Lung (tissue), 12 donors: ENCODE measurements around the gene ZNRD2. TPM values are rescaled to one million over a fixed set of nuclear protein-coding genes. Genes with fewer than 3 reads are reported as not detected.

Experiments used
- ATAC-seq: fragments of 200-7000 bp; cut with Tn5 transposase; one replicate; pipeline ENCODE4 v1.9.1; 2020; ENCODE audit warnings: moderate number of reproducible peaks; ENCODE audit not compliant: insufficient read depth, low FRiP score
- DNase-seq, 3 donors: peaks; one replicate each; pipeline ENCODE4 v3.0.0-alpha.2; 2013 to 2017
- H3K27ac ChIP-seq, 2 donors: one replicate each; pipeline ENCODE4 v1.5.1; 2013; ENCODE audit warnings: mild to moderate bottlenecking in 2 of 2, moderate library complexity in 2 of 2, control low read depth in 1 of 2, inconsistent platforms in 1 of 2, low read depth in 1 of 2, low read length in 1 of 2
- H3K27me3 ChIP-seq, 3 donors: one replicate each; pipeline ENCODE4 v1.5.1; 2013; ENCODE audit warnings: low read length in 2 of 3; ENCODE audit not compliant: control insufficient read depth in 3 of 3, insufficient read depth in 3 of 3
- H3K36me3 ChIP-seq, 4 donors: one replicate each; pipeline ENCODE4 v1.5.1; 2013; ENCODE audit warnings: low read length in 4 of 4, mild to moderate bottlenecking in 1 of 4, moderate library complexity in 1 of 4; ENCODE audit not compliant: control insufficient read depth in 4 of 4, insufficient read depth in 4 of 4
- H3K4me1 ChIP-seq, 5 donors: one replicate each; pipeline ENCODE4 v1.5.1; 2013; ENCODE audit warnings: low read length in 5 of 5, mild to moderate bottlenecking in 2 of 5, moderate library complexity in 1 of 5; ENCODE audit not compliant: control insufficient read depth in 5 of 5, insufficient read depth in 5 of 5
- H3K4me3 ChIP-seq: one replicate; pipeline ENCODE4 v1.5.1; 2013; ENCODE audit warnings: mild to moderate bottlenecking, control low read depth, moderate library complexity
- H3K9ac ChIP-seq, 2 donors: one replicate each; pipeline ENCODE4 v1.5.1; 2013; ENCODE audit warnings: low read length in 2 of 2, control low read depth in 1 of 2; ENCODE audit not compliant: insufficient read depth in 1 of 2
- H3K9me3 ChIP-seq, 4 donors: one replicate each; pipeline ENCODE4 v1.5.1; 2013; ENCODE audit warnings: low read length in 3 of 4, mild to moderate bottlenecking in 1 of 4, moderate library complexity in 1 of 4; ENCODE audit not compliant: control insufficient read depth in 4 of 4, insufficient read depth in 3 of 4
- CTCF ChIP-seq: IDR thresholded peaks from 2 replicates; pipeline ENCODE4 v1.5.1; 2012; ENCODE audit warnings: mild to moderate bottlenecking; ENCODE audit errors: control extremely low read depth, extremely low read depth
- whole genome bisulfite sequencing, 2 donors: extraction: QIAGEN DNeasy Blood & Tissue Kit; methylation state at CpG; one replicate each; pipeline ENCODE4 v1.1.7; 2013; 5-methylcytosine and 5-hydroxymethylcytosine counted together
- polyA plus RNA-seq, 2 donors: library from polyadenylated mRNA; stranded (reverse); fragments of 200-250 nt; gene quantifications; one replicate each; pipeline ENCODE4 v1.2.1, GENCODE V29; 2013
- total RNA-seq, 2 donors: library from RNA; depleted of rRNA in 1 of 2; stranded (reverse); fragments of >200 nt in 1 of 2; gene quantifications; one replicate each; pipeline ENCODE4 v1.2.1, GENCODE V29; 2014 to 2021
- donor health status: control.
- donor health status: control.
- donor health status: Bipolar disorder and iron deficiency.
- donor health status: healthy.
- donor health status: DM: yes; HTN: yes; CAD: no.

The ZNRD2 gene
- total and polyA plus RNA-seq, 4 donors = 22.0 to 81.5 (median 50.8) TPM

- peaks cover 0 to 16% (median 0%) of the 10 kb centered on the region in 5 donors for H3K4me1 ChIP-seq
- H3K27me3 ChIP-seq = peaks cover 0 to 12% (median 3%) of the 10 kb centered on the region in 3 donors
- TF ChIP-seq CTCF = no peak
- H3K4me3 ChIP-seq = no peak overlapping the region
- H3K9ac ChIP-seq = no peak overlapping the region
- H3K9me3 ChIP-seq = no peaks in the 10 kb centered on the region
- H3K36me3 ChIP-seq = peaks cover 0 to 38% (median 10%) of the 10 kb centered on the region in 4 donors
- 42 to 51% methylated on average over 13 of the region's 13 CpGs for WGBS, 2 donors
- DNase-seq = no peak
- peak overlapping the region; percentile 49 to 77 for H3K27ac ChIP-seq
- ATAC-seq = peak; percentile 44
These were observed 18.1 kb downstream of the ZNRD2 start for GRCh38 chr11:65588199-65589054.

- peaks cover 0 to 2% (median 0%) of the 10 kb centered on the region in 3 donors for H3K27me3 ChIP-seq
- H3K4me3 ChIP-seq = no peak overlapping the region
- H3K4me1 ChIP-seq = peaks cover 0 to 13% (median 0%) of the 10 kb centered on the region in 5 donors
- peaks cover 0 to 34% (median 9%) of the 10 kb centered on the region in 4 donors for H3K36me3 ChIP-seq
- TF ChIP-seq CTCF = no peak
- H3K9ac ChIP-seq = no peak overlapping the region
- DNase-seq (no peak), ATAC-seq (no peak)
- WGBS, 2 donors = 81 to 87% methylated on average over 9 of the region's 9 CpGs
- H3K9me3 ChIP-seq = no peaks in the 10 kb centered on the region
- H3K27ac ChIP-seq = no peak overlapping the region
These were observed 19.4 kb downstream of the ZNRD2 start for GRCh38 chr11:65589444-65590239.

GRCh38 chr11:65590240-65590738 lies 20.0 kb downstream of the ZNRD2 start:
- no peak for TF ChIP-seq CTCF
- no peak overlapping the region for H3K4me3 ChIP-seq
- no peaks in the 10 kb centered on the region for H3K27me3 ChIP-seq
- no peak overlapping the region for H3K27ac ChIP-seq
- no peak overlapping the region for H3K9ac ChIP-seq
- H3K36me3 ChIP-seq = peaks cover 0 to 29% (median 9%) of the 10 kb centered on the region in 4 donors
- DNase-seq = peak; percentile 80 to 87 (median 83)
- peaks cover 0 to 11% (median 0%) of the 10 kb centered on the region in 5 donors for H3K4me1 ChIP-seq
- no peaks in the 10 kb centered on the region for H3K9me3 ChIP-seq
- 66 to 75% methylated on average over 8 of the region's 8 CpGs for WGBS, 2 donors
- ATAC-seq = no peak
